Measurements from ENCODE around the gene TTC16. TPM values are rescaled to one million over a fixed set of nuclear protein-coding genes. Genes with fewer than 3 reads are reported as not detected.

The TTC16 gene
- total RNA-seq, 4 donors from 2014 or later, result 0.16 to 0.21 TPM; not detected in 2

DNA sequence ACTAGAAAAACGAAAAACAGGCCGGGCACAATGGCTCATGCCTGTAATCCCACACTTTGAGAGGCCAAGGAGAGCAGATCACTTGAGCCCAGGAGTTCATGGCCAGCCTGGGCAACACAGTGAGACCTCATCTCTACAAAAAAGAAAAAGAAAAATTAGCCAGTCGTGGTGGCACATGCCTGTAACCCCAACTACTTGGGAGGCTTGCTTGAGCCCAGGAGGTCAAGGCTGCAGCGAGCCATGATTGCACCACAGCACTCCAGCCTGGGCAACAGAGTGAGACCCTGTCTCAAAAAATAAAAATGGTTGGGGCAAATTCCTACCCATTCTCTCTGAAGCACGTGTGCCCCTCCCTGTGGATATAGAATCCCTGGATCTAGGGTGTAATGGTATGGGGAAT, 17.5 kb upstream of the TTC16 start:
- H3K9me3 ChIP-seq, result no peaks in the 10 kb centered on the region
- peaks cover 28% of the 10 kb centered on the region for H3K4me1 ChIP-seq
- H3K27ac ChIP-seq, result no peak overlapping the region
- H3K36me3 ChIP-seq, result peaks cover 4% of the 10 kb centered on the region
- DNase-seq (ENCODE audit: low spot score in 2 of 2), result no peak
- H3K27me3 ChIP-seq, result no peaks in the 10 kb centered on the region
- 91% methylated on average over 5 of the region's 5 CpGs for WGBS
- TF ChIP-seq POLR2AphosphoS5 (IDR thresholded peaks at IDR 0.05) (no peak), POLR2A (IDR thresholded peaks at IDR 0.05) (no peak)
- no peak overlapping the region for H3K4me3 ChIP-seq

DNA sequence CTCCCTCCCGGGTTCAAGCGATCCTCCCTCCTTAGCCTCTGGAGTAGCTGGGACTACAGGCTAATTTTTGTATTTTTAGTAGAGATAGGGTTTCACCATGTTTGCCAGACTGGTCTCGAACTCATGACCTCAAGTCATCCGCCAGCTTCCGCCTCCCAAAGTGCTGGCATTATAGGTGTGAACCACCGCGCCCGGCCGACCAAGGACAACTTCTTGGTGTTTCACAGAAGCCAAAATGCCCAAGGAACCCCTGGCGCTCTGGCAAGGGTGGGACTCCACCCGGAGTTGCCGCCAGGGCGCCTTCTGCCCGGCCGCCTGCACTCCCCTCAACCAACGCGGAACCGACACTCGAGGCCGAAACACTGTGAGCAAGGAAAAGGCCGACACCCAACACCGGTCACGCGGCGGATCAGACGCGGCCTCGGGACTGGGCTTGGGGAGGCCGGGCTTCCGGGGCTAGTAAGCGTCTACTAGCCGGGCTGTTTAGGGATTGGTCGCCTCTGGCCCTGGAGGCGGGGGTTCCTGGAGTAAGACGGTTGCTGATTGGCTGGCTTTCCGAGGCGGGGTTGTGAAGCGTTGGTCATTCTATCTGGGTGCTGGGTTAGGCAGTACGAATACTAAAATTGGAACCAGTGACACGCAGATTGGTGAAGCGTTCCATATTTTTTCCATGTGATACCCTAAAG, 16.8 kb upstream of the TTC16 start:
- H3K36me3 ChIP-seq, result no peaks in the 10 kb centered on the region
- H3K9me3 ChIP-seq, result no peaks in the 10 kb centered on the region
- TF ChIP-seq, protein P1, sequence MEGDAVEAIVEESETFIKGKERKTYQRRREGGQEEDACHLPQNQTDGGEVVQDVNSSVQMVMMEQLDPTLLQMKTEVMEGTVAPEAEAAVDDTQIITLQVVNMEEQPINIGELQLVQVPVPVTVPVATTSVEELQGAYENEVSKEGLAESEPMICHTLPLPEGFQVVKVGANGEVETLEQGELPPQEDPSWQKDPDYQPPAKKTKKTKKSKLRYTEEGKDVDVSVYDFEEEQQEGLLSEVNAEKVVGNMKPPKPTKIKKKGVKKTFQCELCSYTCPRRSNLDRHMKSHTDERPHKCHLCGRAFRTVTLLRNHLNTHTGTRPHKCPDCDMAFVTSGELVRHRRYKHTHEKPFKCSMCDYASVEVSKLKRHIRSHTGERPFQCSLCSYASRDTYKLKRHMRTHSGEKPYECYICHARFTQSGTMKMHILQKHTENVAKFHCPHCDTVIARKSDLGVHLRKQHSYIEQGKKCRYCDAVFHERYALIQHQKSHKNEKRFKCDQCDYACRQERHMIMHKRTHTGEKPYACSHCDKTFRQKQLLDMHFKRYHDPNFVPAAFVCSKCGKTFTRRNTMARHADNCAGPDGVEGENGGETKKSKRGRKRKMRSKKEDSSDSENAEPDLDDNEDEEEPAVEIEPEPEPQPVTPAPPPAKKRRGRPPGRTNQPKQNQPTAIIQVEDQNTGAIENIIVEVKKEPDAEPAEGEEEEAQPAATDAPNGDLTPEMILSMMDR (IDR thresholded peaks at IDR 0.05), result peak in 1 of 2 donors; percentile 41
- peak in 1 of 2 donors; percentile 13 for TF ChIP-seq POLR2A (IDR thresholded peaks at IDR 0.05)
- no peak for TF ChIP-seq EP300 (IDR thresholded peaks at IDR 0.05)
- TF ChIP-seq POLR2AphosphoS5 (IDR thresholded peaks at IDR 0.05), result peak in 2 of 3 donors; percentile 42 to 76
- peak overlapping the region; percentile 38 for H3K4me3 ChIP-seq
- WGBS, result 13% methylated on average over 38 of the region's 41 CpGs
- DNase-seq (ENCODE audit: low spot score in 2 of 2), result peak; percentile 99
- peaks cover 28% of the 10 kb centered on the region for H3K4me1 ChIP-seq
- no peaks in the 10 kb centered on the region for H3K27me3 ChIP-seq
- H3K27ac ChIP-seq, result peak overlapping the region; percentile 90

DNA sequence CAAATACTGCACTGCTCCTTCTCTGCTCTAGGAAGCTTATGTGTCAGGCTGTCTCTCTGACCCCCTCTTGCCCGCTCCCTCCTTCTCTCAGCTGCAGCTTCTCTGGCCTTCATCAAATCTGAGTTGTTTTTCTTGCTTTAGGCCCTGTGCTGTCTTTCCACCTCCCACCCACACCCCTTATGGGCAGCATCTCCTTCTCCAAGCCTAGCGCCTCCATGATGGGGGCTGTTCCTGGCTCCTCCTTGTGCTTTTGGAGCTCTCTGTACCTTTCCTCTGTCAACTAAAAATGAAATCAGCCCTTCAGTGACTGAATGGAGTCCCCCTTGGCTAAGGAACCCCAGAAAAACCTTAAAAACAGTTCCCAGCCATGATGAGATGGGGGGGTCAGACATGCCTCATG, 15.7 kb upstream of the TTC16 start:
- no peaks in the 10 kb centered on the region for H3K27me3 ChIP-seq
- WGBS, result 96% methylated on average over 2 of the region's 2 CpGs
- H3K4me1 ChIP-seq, result peaks cover 27% of the 10 kb centered on the region
- H3K4me3 ChIP-seq, result no peak overlapping the region
- H3K36me3 ChIP-seq, result no peaks in the 10 kb centered on the region
- TF ChIP-seq, protein P1 (IDR thresholded peaks at IDR 0.05), result no peak
- TF ChIP-seq EP300 (IDR thresholded peaks at IDR 0.05) (no peak), POLR2AphosphoS5 (IDR thresholded peaks at IDR 0.05) (no peak), POLR2A (IDR thresholded peaks at IDR 0.05) (no peak)
- no peaks in the 10 kb centered on the region for H3K9me3 ChIP-seq
- H3K27ac ChIP-seq, result peak overlapping the region; percentile 90
- no peak for DNase-seq (ENCODE audit: low spot score in 2 of 2)

DNA sequence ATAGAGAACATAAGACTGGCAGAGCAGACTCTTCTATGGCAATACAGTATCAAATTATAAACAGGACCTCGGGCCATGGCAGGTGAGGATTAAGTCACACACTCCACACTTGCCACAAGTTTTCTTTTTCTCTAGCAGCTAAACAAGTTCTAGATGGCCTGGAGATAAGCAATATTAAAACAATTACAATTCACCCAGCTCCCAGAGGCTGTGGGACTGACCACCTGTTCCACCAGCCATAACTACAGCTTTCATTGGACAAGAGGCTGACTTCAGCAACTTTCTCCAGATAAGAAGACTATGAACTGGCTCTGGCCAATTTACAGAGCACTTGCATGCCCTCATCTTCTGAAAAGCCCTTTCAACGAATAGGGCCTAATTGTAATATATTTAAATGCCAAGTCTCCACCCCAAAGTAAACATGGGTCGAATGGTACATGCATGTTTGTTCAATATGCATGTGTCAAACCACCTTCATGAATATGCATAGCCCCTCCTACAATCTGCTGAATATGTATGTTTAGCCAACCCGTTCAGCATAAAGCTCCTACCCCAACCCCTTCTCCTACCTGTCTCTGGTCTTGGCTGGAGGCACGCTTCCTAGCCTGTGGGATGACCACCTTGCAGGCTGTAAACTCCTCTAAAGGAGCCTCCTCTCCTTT, 15.2 kb upstream of the TTC16 start:
- no peaks in the 10 kb centered on the region for H3K27me3 ChIP-seq
- H3K36me3 ChIP-seq, result no peaks in the 10 kb centered on the region
- no peak overlapping the region for H3K27ac ChIP-seq
- TF ChIP-seq POLR2AphosphoS5 (IDR thresholded peaks at IDR 0.05) (no peak), POLR2A (IDR thresholded peaks at IDR 0.05) (no peak), EP300 (IDR thresholded peaks at IDR 0.05) (no peak)
- TF ChIP-seq, protein P1 (IDR thresholded peaks at IDR 0.05), result no peak
- no peak overlapping the region for H3K4me3 ChIP-seq
- H3K9me3 ChIP-seq, result no peaks in the 10 kb centered on the region
- H3K4me1 ChIP-seq, result peaks cover 21% of the 10 kb centered on the region
- WGBS, result 77% methylated on average over 5 of the region's 5 CpGs
- DNase-seq (ENCODE audit: low spot score in 2 of 2), result no peak

DNA sequence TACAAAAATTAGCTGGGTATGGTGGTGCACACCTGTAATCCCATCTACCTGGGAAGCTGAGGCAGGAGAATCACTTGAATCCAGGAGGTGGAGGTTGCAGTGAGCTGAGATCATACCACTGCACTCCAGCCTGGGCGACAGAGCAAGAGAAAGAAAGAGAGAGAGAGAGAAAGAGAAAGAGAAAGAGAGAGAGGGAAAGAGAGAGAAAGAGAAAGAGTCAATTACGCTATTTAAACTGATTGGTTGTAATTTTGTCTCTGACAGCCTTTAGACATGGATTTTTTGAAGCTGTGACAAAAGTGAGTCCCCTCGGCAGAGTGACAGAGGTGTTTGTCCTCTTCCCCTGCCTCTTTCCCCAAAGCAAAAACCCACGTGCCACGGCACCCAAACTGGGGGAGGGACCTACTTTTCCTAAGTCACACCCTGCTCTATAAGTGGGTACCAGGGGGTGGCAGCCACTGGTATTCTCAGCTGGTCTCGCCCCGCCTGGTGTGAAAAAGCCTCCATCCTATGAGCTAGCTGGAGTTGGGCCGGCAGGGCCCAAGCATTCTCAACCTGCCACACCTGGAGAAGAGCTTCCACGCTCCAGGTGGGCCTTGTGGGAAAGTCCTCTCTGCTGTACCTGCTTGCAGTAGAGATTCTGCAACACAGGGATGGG, 12.5 kb upstream of the TTC16 start:
- DNase-seq (ENCODE audit: low spot score in 2 of 2), result no peak
- Histone ChIP-seq H3K27me3 (no peaks in the 10 kb centered on the region), H3K9me3 (no peaks in the 10 kb centered on the region), H3K4me1 (peaks cover 22% of the 10 kb centered on the region), H3K27ac (no peak overlapping the region), H3K4me3 (no peak overlapping the region), H3K36me3 (no peaks in the 10 kb centered on the region)
- 76% methylated on average over 9 of the region's 9 CpGs for WGBS
- TF ChIP-seq POLR2A (IDR thresholded peaks at IDR 0.05) (no peak), EP300 (IDR thresholded peaks at IDR 0.05) (no peak), POLR2AphosphoS5 (IDR thresholded peaks at IDR 0.05) (no peak)
- TF ChIP-seq, protein P1 (IDR thresholded peaks at IDR 0.05), result no peak

All from suprapubic skin (tissue), 4 donors.